Caco-2 (cell line): Measurements from ENCODE around the gene SSTR5. TPM values are rescaled to one million over a fixed set of nuclear protein-coding genes. Genes with fewer than 3 reads are reported as not detected.

Experiments
- BruUV-seq: library from RNA; stranded (reverse); fragments of 400-500 nt; replicated peaks from 2 replicates; lab custom pipeline; 2021; lab: Mats Ljungman, UMichigan
- CTCF ChIA-PET: fragments of 300-600 bp; sonication (Branson Sonifier 250); formaldehyde crosslinking; loops from one replicate; lab custom pipeline; 2022; ENCODE audit warnings: antibody characterized with exemption; lab: Charles Lee
- POLR2A ChIA-PET: fragments of 300-600 bp; sonication (Branson Sonifier 250); formaldehyde crosslinking; loops from one replicate; lab custom pipeline; 2022; ENCODE audit warnings: antibody characterized with exemption; lab: Charles Lee
- DNase-seq, 2 experiments: peaks; one replicate each; pipeline versions ENCODE4 v3.0.0 to v3.0.0-alpha.2; 2020 to 2022
- H3K27me3 ChIP-seq: replicated peaks from 2 replicates; pipeline ENCODE4 v1.6.0; 2011; ENCODE audit warnings: low read length; ENCODE audit not compliant: control insufficient read depth, insufficient read depth
- H3K36me3 ChIP-seq: 2 replicates; pipeline ENCODE4 v1.5.1; 2011; ENCODE audit warnings: low read length; ENCODE audit not compliant: control insufficient read depth, insufficient read depth
- H3K4me1 ChIP-seq: fragments of 250-450 bp; sonication (Bioruptor Pico); 2 replicates; pipeline ENCODE4 v1.5.1; 2020; ENCODE audit warnings: mild to moderate bottlenecking
- H3K4me3 ChIP-seq: 2 replicates; pipeline ENCODE4 v1.5.1; 2011; ENCODE audit warnings: low read depth, mild to moderate bottlenecking, control low read depth, low read length
- H3K9me3 ChIP-seq: fragments of 250-450 bp; sonication (Bioruptor Pico); 2 replicates; pipeline ENCODE4 v1.5.1; 2020; ENCODE audit warnings: mild to moderate bottlenecking, moderate library complexity
- H3K27ac Mint-ChIP-seq: one replicate; pipeline ENCODE4 v1.8.0; 2022; ENCODE audit warnings: mixed read lengths; ENCODE audit not compliant: unreplicated experiment
- H3K27me3 Mint-ChIP-seq: one replicate; pipeline ENCODE4 v1.8.0; 2022; ENCODE audit warnings: mixed read lengths; ENCODE audit not compliant: insufficient read depth, unreplicated experiment
- H3K36me3 Mint-ChIP-seq: one replicate; pipeline ENCODE4 v1.8.0; 2022; ENCODE audit warnings: mild to moderate bottlenecking, mixed read lengths; ENCODE audit not compliant: insufficient read depth, unreplicated experiment
- H3K4me1 Mint-ChIP-seq: one replicate; pipeline ENCODE4 v1.8.0; 2022; ENCODE audit warnings: low read depth, mixed read lengths; ENCODE audit not compliant: unreplicated experiment
- H3K4me3 Mint-ChIP-seq: one replicate; pipeline ENCODE4 v1.8.0; 2022; ENCODE audit warnings: mild to moderate bottlenecking, moderate library complexity, mixed read lengths; ENCODE audit not compliant: unreplicated experiment
- H3K9me3 Mint-ChIP-seq: one replicate; pipeline ENCODE4 v1.8.0; 2022; ENCODE audit warnings: mixed read lengths; ENCODE audit not compliant: unreplicated experiment
- intact Hi-C: fragments of 100-400 bp; cut with micrococcal nuclease; formaldehyde crosslinking; loops from one replicate; pipeline ENCODE4 v1.10.0; 2022; ENCODE audit not compliant: unreplicated experiment
- total RNA-seq: library from RNA; stranded (reverse); gene quantifications from 2 replicates; pipeline ENCODE4 v1.2.3, GENCODE V29; 2022
- TF ChIP-seq, protein P1 (sequence below), 2 experiments: fragments of 200-600 bp in 1 of 2; IDR thresholded peaks; 1 replicate in 1 of 2; 2 replicates in 1 of 2; pipeline versions ENCODE4 v1.5.1 to v1.8.0; 2011 to 2022; ENCODE audit warnings: antibody characterized with exemption in 1 of 2, control low read depth in 1 of 2, inconsistent platforms in 1 of 2, low read depth in 1 of 2, low read length in 1 of 2, mild to moderate bottlenecking in 1 of 2, moderate library complexity in 1 of 2; ENCODE audit not compliant: insufficient read depth in 1 of 2, severe bottlenecking in 1 of 2, unreplicated experiment in 1 of 2

SSTR5 gene
- total RNA-seq, 1 experiment from 2014 or later, result 0.23 TPM

DNA sequence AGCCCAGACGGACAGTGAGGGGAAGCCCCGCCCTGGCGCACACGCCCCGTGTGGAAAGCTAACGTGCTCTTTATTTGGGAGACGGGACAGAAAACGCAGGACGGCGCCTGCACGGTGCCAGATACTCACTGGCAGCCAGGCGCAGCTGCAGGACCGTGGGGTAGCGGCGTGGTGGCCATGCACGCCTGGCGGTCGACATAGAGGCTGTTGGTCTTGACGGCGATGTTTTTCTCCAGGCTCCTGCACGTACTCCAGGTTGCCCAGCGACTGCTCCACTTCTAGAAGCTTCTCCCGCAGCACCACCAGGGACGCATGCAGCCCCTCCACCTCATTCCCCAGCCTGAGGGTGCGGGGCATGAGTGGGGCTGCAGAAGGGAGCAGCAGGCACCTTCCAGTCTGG lies 28.6 kb downstream of the SSTR5 start:
- no peak overlapping the region for H3K27ac Mint-ChIP-seq
- Histone ChIP-seq H3K4me3 (no peak overlapping the region), H3K36me3 (no peaks in the 10 kb centered on the region), H3K27me3 (no peaks in the 10 kb centered on the region), H3K9me3 (no peaks in the 10 kb centered on the region), H3K4me1 (peaks cover 13% of the 10 kb centered on the region)
- no peaks in the 10 kb centered on the region for H3K9me3 Mint-ChIP-seq
- H3K4me3 Mint-ChIP-seq, result no peak overlapping the region
- H3K36me3 Mint-ChIP-seq, result no peaks in the 10 kb centered on the region
- CTCF ChIA-PET, result interaction anchor here (0.7 to 0.9 kb wide), 3 partner anchors 27 to 44 kb away, joined by 3 to 6 read pairs (median 3); no protein-coding TSS in a partner anchor
- POLR2A ChIA-PET, result no interaction called here
- intact Hi-C loops, result no loop called here
- TF ChIP-seq, protein P1, sequence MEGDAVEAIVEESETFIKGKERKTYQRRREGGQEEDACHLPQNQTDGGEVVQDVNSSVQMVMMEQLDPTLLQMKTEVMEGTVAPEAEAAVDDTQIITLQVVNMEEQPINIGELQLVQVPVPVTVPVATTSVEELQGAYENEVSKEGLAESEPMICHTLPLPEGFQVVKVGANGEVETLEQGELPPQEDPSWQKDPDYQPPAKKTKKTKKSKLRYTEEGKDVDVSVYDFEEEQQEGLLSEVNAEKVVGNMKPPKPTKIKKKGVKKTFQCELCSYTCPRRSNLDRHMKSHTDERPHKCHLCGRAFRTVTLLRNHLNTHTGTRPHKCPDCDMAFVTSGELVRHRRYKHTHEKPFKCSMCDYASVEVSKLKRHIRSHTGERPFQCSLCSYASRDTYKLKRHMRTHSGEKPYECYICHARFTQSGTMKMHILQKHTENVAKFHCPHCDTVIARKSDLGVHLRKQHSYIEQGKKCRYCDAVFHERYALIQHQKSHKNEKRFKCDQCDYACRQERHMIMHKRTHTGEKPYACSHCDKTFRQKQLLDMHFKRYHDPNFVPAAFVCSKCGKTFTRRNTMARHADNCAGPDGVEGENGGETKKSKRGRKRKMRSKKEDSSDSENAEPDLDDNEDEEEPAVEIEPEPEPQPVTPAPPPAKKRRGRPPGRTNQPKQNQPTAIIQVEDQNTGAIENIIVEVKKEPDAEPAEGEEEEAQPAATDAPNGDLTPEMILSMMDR (IDR thresholded peaks at IDR 0.05; ENCODE audit: insufficient read depth in 1 of 2, low read depth in 1 of 2, low read length in 1 of 2, severe bottlenecking in 1 of 2, unreplicated experiment in 1 of 2), result no peak
- no peak for DNase-seq
- no peaks in the 10 kb centered on the region for H3K4me1 Mint-ChIP-seq
- BruUV-seq, result no TSS peak
- peaks cover 3% of the 10 kb centered on the region for H3K27me3 Mint-ChIP-seq

DNA sequence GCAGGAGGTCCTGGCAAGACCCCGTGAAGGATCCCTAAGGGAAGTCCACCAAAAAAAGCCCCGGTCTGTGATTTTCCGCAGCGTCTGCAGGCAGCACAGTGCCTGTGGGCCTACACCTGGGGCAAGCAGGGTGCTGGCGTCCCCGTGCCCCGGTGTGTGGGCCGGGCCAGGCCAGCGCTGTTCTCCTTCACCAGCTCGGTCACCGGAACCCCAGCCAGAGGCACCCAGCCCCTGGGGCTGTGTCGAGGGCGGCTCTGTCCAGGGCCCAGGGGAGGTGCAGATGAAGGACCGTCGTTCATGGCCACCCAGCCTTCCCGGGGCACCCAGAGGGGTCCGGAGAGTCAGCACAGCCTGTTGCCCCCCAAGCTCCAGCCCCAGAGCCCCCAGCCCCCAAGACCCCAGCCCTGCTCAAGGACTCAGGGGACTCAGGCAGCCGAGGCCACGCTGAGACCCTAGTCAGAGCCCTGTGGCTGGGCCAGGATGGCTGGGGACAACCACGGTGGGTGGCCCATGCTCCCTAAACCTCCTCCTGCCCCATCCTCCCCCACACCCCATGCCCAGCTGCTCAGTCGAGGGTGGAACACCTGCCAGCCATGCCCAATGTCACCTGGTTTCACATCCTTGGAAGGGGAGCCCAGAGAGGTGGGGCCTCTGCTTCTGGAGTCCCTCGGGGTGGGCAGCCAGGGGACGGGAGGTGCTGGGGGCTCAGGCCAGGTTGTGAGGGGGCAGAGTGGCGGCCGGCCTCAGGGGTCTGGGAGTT lies 29.2 kb downstream of the SSTR5 start:
- TF ChIP-seq, protein P1 (IDR thresholded peaks at IDR 0.05; ENCODE audit: insufficient read depth in 1 of 2, low read depth in 1 of 2, low read length in 1 of 2, severe bottlenecking in 1 of 2, unreplicated experiment in 1 of 2), result no peak
- ChIA-PET POLR2A (no interaction called here), CTCF (interaction anchor here (0.7 kb wide), 2 partner anchors 28 to 45 kb away, joined by 3 to 6 read pairs; no protein-coding TSS in a partner anchor)
- Histone ChIP-seq H3K36me3 (no peaks in the 10 kb centered on the region), H3K27me3 (no peaks in the 10 kb centered on the region), H3K4me3 (no peak overlapping the region), H3K9me3 (no peaks in the 10 kb centered on the region), H3K4me1 (peaks cover 13% of the 10 kb centered on the region)
- Mint-ChIP-seq H3K36me3 (no peaks in the 10 kb centered on the region), H3K27me3 (peaks cover 3% of the 10 kb centered on the region), H3K9me3 (no peaks in the 10 kb centered on the region), H3K4me3 (no peak overlapping the region), H3K27ac (no peak overlapping the region), H3K4me1 (no peaks in the 10 kb centered on the region)
- DNase-seq, result no peak
- intact Hi-C loops, result no loop called here
- BruUV-seq, result no TSS peak

GRCh38 chr16:1102333-1102700 lies 29.8 kb downstream of the SSTR5 start:
- H3K36me3 Mint-ChIP-seq, result no peaks in the 10 kb centered on the region

More at GRCh38 chr16:1102333-1102700, 29.8 kb downstream of the SSTR5 start:
- Mint-ChIP-seq H3K27ac (no peak overlapping the region), H3K9me3 (no peaks in the 10 kb centered on the region), H3K27me3 (peaks cover 3% of the 10 kb centered on the region), H3K4me3 (no peak overlapping the region), H3K4me1 (no peaks in the 10 kb centered on the region)
- CTCF ChIA-PET, result no interaction called here
- intact Hi-C loops, result no loop called here
- Histone ChIP-seq H3K36me3 (no peaks in the 10 kb centered on the region), H3K9me3 (no peaks in the 10 kb centered on the region), H3K4me3 (no peak overlapping the region), H3K27me3 (no peaks in the 10 kb centered on the region), H3K4me1 (peaks cover 13% of the 10 kb centered on the region)
- no peak for DNase-seq
- POLR2A ChIA-PET, result no interaction called here
- BruUV-seq, result no TSS peak
- TF ChIP-seq, protein P1 (IDR thresholded peaks at IDR 0.05; ENCODE audit: insufficient read depth in 1 of 2, low read depth in 1 of 2, low read length in 1 of 2, severe bottlenecking in 1 of 2, unreplicated experiment in 1 of 2), result no peak
